Parathyroid adenoma (tissue), 2 donors: ENCODE measurements around the gene CLEC16A.

Experiments
- H2AFZ ChIP-seq: fragments of 300-600 bp; sonication (generic); one replicate; pipeline ENCODE4 v1.7.0; 2017; ENCODE audit warnings: antibody characterized with exemption, mild to moderate bottlenecking
- H3K27ac ChIP-seq: fragments of 300-600 bp; sonication (generic); one replicate; pipeline ENCODE4 v1.7.0; 2017
- H3K27me3 ChIP-seq: fragments of 300-600 bp; sonication (generic); one replicate; pipeline ENCODE4 v1.7.0; 2017; ENCODE audit warnings: low read length; ENCODE audit not compliant: control insufficient read depth, insufficient read depth
- H3K36me3 ChIP-seq: fragments of 300-600 bp; sonication (generic); one replicate; pipeline ENCODE4 v1.7.0; 2017; ENCODE audit warnings: low read length; ENCODE audit not compliant: control insufficient read depth, insufficient read depth
- H3K4me1 ChIP-seq: fragments of 300-600 bp; sonication (generic); one replicate; pipeline ENCODE4 v1.7.0; 2017; ENCODE audit warnings: control low read depth
- H3K4me2 ChIP-seq: fragments of 300-600 bp; sonication (generic); one replicate; pipeline ENCODE4 v1.7.0; 2017; ENCODE audit warnings: low read length
- H3K4me3 ChIP-seq: fragments of 300-600 bp; sonication (generic); one replicate; pipeline ENCODE4 v1.7.0; 2017; ENCODE audit warnings: low read depth, low read length
- H3K79me2 ChIP-seq: fragments of 300-600 bp; sonication (generic); one replicate; pipeline ENCODE4 v1.7.0; 2017; ENCODE audit warnings: control low read depth
- H3K9ac ChIP-seq: fragments of 300-600 bp; sonication (generic); one replicate; pipeline ENCODE4 v1.7.0; 2017; ENCODE audit warnings: mild to moderate bottlenecking
- H3K9me3 ChIP-seq: fragments of 300-600 bp; sonication (generic); one replicate; pipeline ENCODE4 v1.7.0; 2017; ENCODE audit warnings: low read length; ENCODE audit not compliant: control insufficient read depth
- CTCF ChIP-seq: fragments of 300-600 bp; sonication (generic); IDR thresholded peaks from one replicate; pipeline ENCODE4 v1.7.0; 2017; ENCODE audit warnings: antibody characterized with exemption, mild to moderate bottlenecking
- donor health status: primary hyperparathyroidism.

The CLEC16A gene

GRCh38 chr16:11139326-11140097 is 195.1 kb downstream of the CLEC16A start:
- Histone ChIP-seq H2AFZ (no peak overlapping the region), H3K4me2 (no peak overlapping the region), H3K4me1 (no peaks in the 10 kb centered on the region), H3K9me3 (no peaks in the 10 kb centered on the region), H3K27ac (no peak overlapping the region), H3K79me2 (no peaks in the 10 kb centered on the region), H3K36me3 (no peaks in the 10 kb centered on the region), H3K4me3 (no peak overlapping the region), H3K9ac (no peak overlapping the region), H3K27me3 (no peaks in the 10 kb centered on the region)
- TF ChIP-seq CTCF, result no peak

GRCh38 chr16:11140098-11140375 is 195.7 kb downstream of the CLEC16A start:
- no peak for TF ChIP-seq CTCF
- H3K4me3 ChIP-seq, result no peak overlapping the region
- no peaks in the 10 kb centered on the region for H3K4me1 ChIP-seq
- H3K79me2 ChIP-seq, result no peaks in the 10 kb centered on the region
- no peak overlapping the region for H3K4me2 ChIP-seq
- H2AFZ ChIP-seq, result no peak overlapping the region
- no peaks in the 10 kb centered on the region for H3K36me3 ChIP-seq
- H3K9me3 ChIP-seq, result no peaks in the 10 kb centered on the region
- no peaks in the 10 kb centered on the region for H3K27me3 ChIP-seq
- no peak overlapping the region for H3K27ac ChIP-seq
- no peak overlapping the region for H3K9ac ChIP-seq

GRCh38 chr16:11140466-11140865 is 196.1 kb downstream of the CLEC16A start:
- H3K27ac ChIP-seq, result no peak overlapping the region
- no peak for TF ChIP-seq CTCF
- H3K4me3 ChIP-seq, result no peak overlapping the region
- no peaks in the 10 kb centered on the region for H3K4me1 ChIP-seq
- H3K9me3 ChIP-seq, result no peaks in the 10 kb centered on the region
- no peak overlapping the region for H3K4me2 ChIP-seq
- no peaks in the 10 kb centered on the region for H3K79me2 ChIP-seq
- no peaks in the 10 kb centered on the region for H3K36me3 ChIP-seq
- no peak overlapping the region for H3K9ac ChIP-seq
- H3K27me3 ChIP-seq, result no peaks in the 10 kb centered on the region
- H2AFZ ChIP-seq, result no peak overlapping the region

- no peak overlapping the region for H3K27ac ChIP-seq
- H3K9ac ChIP-seq, result no peak overlapping the region
- H3K36me3 ChIP-seq, result no peaks in the 10 kb centered on the region
- H3K4me3 ChIP-seq, result no peak overlapping the region
- TF ChIP-seq CTCF, result no peak
- no peaks in the 10 kb centered on the region for H3K79me2 ChIP-seq
- H3K4me1 ChIP-seq, result no peaks in the 10 kb centered on the region
- H3K27me3 ChIP-seq, result no peaks in the 10 kb centered on the region
- H2AFZ ChIP-seq, result no peak overlapping the region
- H3K9me3 ChIP-seq, result no peaks in the 10 kb centered on the region
- no peak overlapping the region for H3K4me2 ChIP-seq
These were observed 196.5 kb downstream of the CLEC16A start for GRCh38 chr16:11140867-11141266.
